PC-9 (cell line): ENCODE data around the gene SIRPD. TPM values are rescaled to one million over a fixed set of nuclear protein-coding genes. Genes with fewer than 3 reads are reported as not detected.

Experiments used
- BruUV-seq: library from RNA; stranded (reverse); fragments of 400-500 nt; replicated peaks from 2 replicates; lab custom pipeline; 2021; lab: Mats Ljungman, UMichigan
- CTCF ChIA-PET: fragments of 300-600 bp; sonication (Branson Sonifier 250); formaldehyde crosslinking; loops from one replicate; lab custom pipeline; 2022; ENCODE audit warnings: antibody characterized with exemption; lab: Charles Lee
- POLR2A ChIA-PET: fragments of 300-600 bp; sonication (Branson Sonifier 250); formaldehyde crosslinking; loops from one replicate; lab custom pipeline; 2022; ENCODE audit warnings: antibody characterized with exemption; ENCODE audit not compliant: unreplicated experiment; lab: Charles Lee
- DNase-seq, 2 experiments: peaks; one replicate each; pipeline versions ENCODE4 v3.0.0 to v3.0.0-alpha.2; 2015 to 2022; ENCODE audit warnings: mixed read lengths in 1 of 2
- H2AFZ ChIP-seq: fragments of 200-600 bp; sonication (generic); 2 replicates; pipeline ENCODE4 v1.8.1; 2017; ENCODE audit warnings: antibody characterized with exemption
- H3F3A ChIP-seq: fragments of 200-600 bp; sonication (generic); 2 replicates; pipeline ENCODE4 v1.8.1; 2017; ENCODE audit warnings: antibody characterized with exemption, mild to moderate bottlenecking, low read depth; ENCODE audit not compliant: insufficient read depth
- H3K27ac ChIP-seq: fragments of 200-600 bp; sonication (generic); 2 replicates; pipeline ENCODE4 v1.6.1; 2016; ENCODE audit warnings: mixed run types
- H3K27me3 ChIP-seq: fragments of 200-600 bp; sonication (generic); 2 replicates; pipeline ENCODE4 v1.6.1; 2016; ENCODE audit warnings: low read depth, mixed run types; ENCODE audit not compliant: insufficient read depth
- H3K36me3 ChIP-seq: fragments of 200-600 bp; sonication (generic); 2 replicates; pipeline ENCODE4 v1.6.1; 2016; ENCODE audit warnings: low read depth, mixed run types
- H3K4me1 ChIP-seq: fragments of 200-600 bp; sonication (generic); replicated peaks from 2 replicates; pipeline ENCODE4 v1.6.1; 2016; ENCODE audit warnings: mixed run types; ENCODE audit not compliant: insufficient read depth
- H3K4me2 ChIP-seq: fragments of 200-600 bp; sonication (generic); 2 replicates; pipeline ENCODE4 v1.6.1; 2017; ENCODE audit warnings: mixed run types
- H3K4me3 ChIP-seq: fragments of 200-600 bp; sonication (generic); 2 replicates; pipeline ENCODE4 v1.6.1; 2016; ENCODE audit warnings: mixed run types
- H3K79me2 ChIP-seq: fragments of 200-600 bp; sonication (generic); 2 replicates; pipeline ENCODE4 v1.6.1; 2017; ENCODE audit warnings: low read depth, mixed run types
- H3K9me2 ChIP-seq: fragments of 200-600 bp; sonication (generic); 2 replicates; pipeline ENCODE4 v1.8.1; 2017; ENCODE audit warnings: mild to moderate bottlenecking; ENCODE audit not compliant: insufficient read depth
- H3K9me3 ChIP-seq: fragments of 200-600 bp; sonication (generic); 2 replicates; pipeline ENCODE4 v1.8.1; 2016; ENCODE audit warnings: low read depth; ENCODE audit not compliant: insufficient read depth
- H4K20me1 ChIP-seq: fragments of 200-600 bp; sonication (generic); 2 replicates; pipeline ENCODE4 v1.8.1; 2017; ENCODE audit not compliant: insufficient read depth
- EZH2 ChIP-seq: fragments of 200-600 bp; sonication (generic); IDR thresholded peaks from 2 replicates; pipeline ENCODE4 v1.8.0; 2017; ENCODE audit warnings: antibody characterized with exemption, low read depth
- intact Hi-C: fragments of 100-400 bp; cut with micrococcal nuclease; formaldehyde crosslinking; loops from one replicate; pipeline ENCODE4 v1.10.0; 2022; ENCODE audit not compliant: unreplicated experiment
- total RNA-seq: library from RNA; stranded (reverse); gene quantifications from 2 replicates; pipeline ENCODE4 v1.2.3, GENCODE V29; 2021
- TF ChIP-seq, protein P1 (sequence below): fragments of 200-600 bp; sonication (generic); conservative IDR thresholded peaks from 2 replicates; pipeline ENCODE4 v1.6.1; 2017; ENCODE audit warnings: mixed run types, antibody characterized with exemption, mild to moderate bottlenecking, moderate library complexity

SIRPD gene
- total RNA-seq, 1 experiment from 2014 or later, result 0.37 TPM

DNA sequence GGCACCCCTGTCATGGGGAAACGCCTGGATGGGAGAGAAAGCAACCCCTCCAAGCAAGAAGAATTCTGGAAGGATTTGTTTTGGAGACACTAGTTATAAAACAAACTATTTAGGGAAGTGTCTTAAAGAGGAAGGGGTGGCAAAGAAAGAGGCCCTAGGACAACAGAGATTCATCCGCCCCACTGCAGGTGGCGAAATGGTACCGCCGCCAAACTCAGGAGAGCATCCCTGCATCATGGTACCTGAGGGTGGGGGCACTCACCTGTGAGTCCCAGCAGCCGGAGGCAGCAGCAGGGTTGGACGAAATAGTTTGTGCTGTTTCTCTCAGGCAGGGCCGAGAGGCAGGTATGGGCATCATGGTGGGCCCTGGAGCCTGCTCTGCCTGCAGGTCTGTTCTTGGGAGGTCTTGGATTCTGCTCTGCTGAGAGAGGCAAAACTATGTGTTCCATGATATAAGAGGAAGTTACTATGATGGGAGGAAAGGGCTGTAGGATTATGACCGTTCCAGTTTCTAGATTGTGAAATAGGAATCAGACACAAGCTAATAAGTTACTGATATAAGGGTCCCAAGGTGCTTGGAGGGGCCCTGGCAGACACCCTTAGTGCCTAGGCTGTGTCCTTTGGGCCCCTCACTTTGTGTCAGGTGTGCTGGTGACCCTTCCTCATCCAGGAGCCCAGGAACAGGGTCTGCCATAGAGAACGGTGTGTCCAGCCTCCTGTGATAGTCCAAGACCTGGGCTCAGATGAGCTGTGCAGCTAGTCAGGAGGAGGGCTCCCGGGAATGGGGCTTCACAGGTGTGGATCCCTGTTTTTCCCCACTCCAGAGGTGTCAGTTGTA, 20.4 kb downstream of the SIRPD start:
- no peaks in the 10 kb centered on the region for H3K9me2 ChIP-seq
- intact Hi-C loops, result no loop called here
- H3K4me2 ChIP-seq, result no peak overlapping the region
- POLR2A ChIA-PET, result no interaction called here
- CTCF ChIA-PET, result no interaction called here
- DNase-seq, result no peak
- BruUV-seq, result no TSS peak
- H3K36me3 ChIP-seq, result no peaks in the 10 kb centered on the region
- no peak overlapping the region for H3K27ac ChIP-seq
- H2AFZ ChIP-seq, result no peak overlapping the region
- no peaks in the 10 kb centered on the region for H4K20me1 ChIP-seq
- no peaks in the 10 kb centered on the region for H3K4me1 ChIP-seq
- H3K9me3 ChIP-seq, result 0 out of 2 replicates have a peak, but pooled peaks cover 4% of the 10 kb centered on the region
- no peak overlapping the region for H3K4me3 ChIP-seq
- H3K27me3 ChIP-seq, result no peaks in the 10 kb centered on the region
- no peak for TF ChIP-seq EZH2
- TF ChIP-seq, protein P1, sequence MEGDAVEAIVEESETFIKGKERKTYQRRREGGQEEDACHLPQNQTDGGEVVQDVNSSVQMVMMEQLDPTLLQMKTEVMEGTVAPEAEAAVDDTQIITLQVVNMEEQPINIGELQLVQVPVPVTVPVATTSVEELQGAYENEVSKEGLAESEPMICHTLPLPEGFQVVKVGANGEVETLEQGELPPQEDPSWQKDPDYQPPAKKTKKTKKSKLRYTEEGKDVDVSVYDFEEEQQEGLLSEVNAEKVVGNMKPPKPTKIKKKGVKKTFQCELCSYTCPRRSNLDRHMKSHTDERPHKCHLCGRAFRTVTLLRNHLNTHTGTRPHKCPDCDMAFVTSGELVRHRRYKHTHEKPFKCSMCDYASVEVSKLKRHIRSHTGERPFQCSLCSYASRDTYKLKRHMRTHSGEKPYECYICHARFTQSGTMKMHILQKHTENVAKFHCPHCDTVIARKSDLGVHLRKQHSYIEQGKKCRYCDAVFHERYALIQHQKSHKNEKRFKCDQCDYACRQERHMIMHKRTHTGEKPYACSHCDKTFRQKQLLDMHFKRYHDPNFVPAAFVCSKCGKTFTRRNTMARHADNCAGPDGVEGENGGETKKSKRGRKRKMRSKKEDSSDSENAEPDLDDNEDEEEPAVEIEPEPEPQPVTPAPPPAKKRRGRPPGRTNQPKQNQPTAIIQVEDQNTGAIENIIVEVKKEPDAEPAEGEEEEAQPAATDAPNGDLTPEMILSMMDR, result no peak
- H3F3A ChIP-seq, result no peaks in the 10 kb centered on the region; the same call in 1 of the 2 replicates
- H3K79me2 ChIP-seq, result no peaks in the 10 kb centered on the region

- no peaks in the 10 kb centered on the region for H3K4me1 ChIP-seq
- no peak for DNase-seq
- H3K27ac ChIP-seq, result no peak overlapping the region
- BruUV-seq, result no TSS peak
- intact Hi-C loops, result no loop called here
- no peaks in the 10 kb centered on the region; the same call in 1 of the 2 replicates for H3F3A ChIP-seq
- H3K36me3 ChIP-seq, result no peaks in the 10 kb centered on the region
- no peaks in the 10 kb centered on the region for H4K20me1 ChIP-seq
- no peaks in the 10 kb centered on the region for H3K9me2 ChIP-seq
- ChIA-PET CTCF (no interaction called here), POLR2A (no interaction called here)
- TF ChIP-seq, protein P1, result no peak
- TF ChIP-seq EZH2, result no peak
- no peaks in the 10 kb centered on the region for H3K27me3 ChIP-seq
- no peak overlapping the region for H3K4me3 ChIP-seq
- 0 out of 2 replicates have a peak, but pooled peaks cover 4% of the 10 kb centered on the region for H3K9me3 ChIP-seq
- H3K4me2 ChIP-seq, result no peak overlapping the region
- H2AFZ ChIP-seq, result no peak overlapping the region
- H3K79me2 ChIP-seq, result no peaks in the 10 kb centered on the region
Observed at GRCh38 chr20:1535420-1536175, 21.9 kb downstream of the SIRPD start.

GRCh38 chr20:1534526-1534925, 23.0 kb downstream of the SIRPD start:
- BruUV-seq, result no TSS peak

More at GRCh38 chr20:1534526-1534925, 23.0 kb downstream of the SIRPD start:
- TF ChIP-seq, protein P1, result no peak
- TF ChIP-seq EZH2, result no peak
- intact Hi-C loops, result no loop called here
- ChIA-PET CTCF (no interaction called here), POLR2A (no interaction called here)
- peaks cover 7% of the 10 kb centered on the region; the same call in 1 of the 2 replicates for H3F3A ChIP-seq
- H3K9me3 ChIP-seq, result no peaks in the 10 kb centered on the region
- H3K9me2 ChIP-seq, result no peaks in the 10 kb centered on the region
- no peaks in the 10 kb centered on the region for H4K20me1 ChIP-seq
- H3K27me3 ChIP-seq, result no peaks in the 10 kb centered on the region
- no peak overlapping the region for H3K4me3 ChIP-seq
- DNase-seq, result no peak
- H2AFZ ChIP-seq, result no peak overlapping the region
- H3K27ac ChIP-seq, result no peak overlapping the region
- H3K4me1 ChIP-seq, result no peaks in the 10 kb centered on the region
- H3K36me3 ChIP-seq, result no peaks in the 10 kb centered on the region
- H3K79me2 ChIP-seq, result no peaks in the 10 kb centered on the region
- H3K4me2 ChIP-seq, result no peak overlapping the region
